AG09319 (cell line): ENCODE results near the gene APRT.

Source experiments
- DNase-seq: peaks from one replicate; pipeline ENCODE4 v3.0.0-alpha.2; 2010; ENCODE audit warnings: low read depth; ENCODE audit errors: extremely low read depth
- CTCF ChIP-seq: IDR thresholded peaks from 2 replicates; pipeline ENCODE4 v1.5.1; 2011; ENCODE audit warnings: low read depth, mild to moderate bottlenecking, inconsistent platforms, low read length, moderate library complexity

APRT gene

GRCh38 chr16:88804552-88805339 lies 7.0 kb downstream of the APRT start:
- DNase-seq, result no peak
- no peak for TF ChIP-seq CTCF

GRCh38 chr16:88804173-88804551 lies 7.6 kb downstream of the APRT start:
- TF ChIP-seq CTCF, result no peak
- no peak for DNase-seq

GRCh38 chr16:88803264-88803987 lies 8.3 kb downstream of the APRT start, which contains the start of gene CDT1:
Gene CDT1 (plus strand): TSS chr16:88803789. CDS start chr16:88803832, 43 bp downstream.
- no peak for TF ChIP-seq CTCF
- peak; percentile 47 for DNase-seq

GRCh38 chr16:88800277-88800592 lies 11.5 kb downstream of the APRT start:
- no peak for TF ChIP-seq CTCF
- DNase-seq, result no peak

GRCh38 chr16:88799569-88800276 lies 12.0 kb downstream of the APRT start:
- TF ChIP-seq CTCF, result no peak
- DNase-seq, result no peak

GRCh38 chr16:88798772-88799455 lies 12.8 kb downstream of the APRT start:
- no peak for TF ChIP-seq CTCF
- DNase-seq, result no peak
